ENCODE results near the gene PRM3. TPM values are rescaled to one million over a fixed set of nuclear protein-coding genes. Genes with fewer than 3 reads are reported as not detected.
"Not testable (repeated sequence)": the region's sequence is repeated elsewhere in the genome, so short reads cannot be mapped to it uniquely, and the experiment has no call there.

PRM3 gene
- total and polyA plus RNA-seq, 12 donors: not detected

- Histone ChIP-seq H3K27me3 (peaks cover 0 to under 1% (median 0%) of the 10 kb centered on the region in 7 donors), H3K27ac (no peak overlapping the region), H3K9me3 (no peaks in the 10 kb centered on the region), H3K4me3 (no peak overlapping the region), H3K36me3 (no peaks in the 10 kb centered on the region), H3K4me1 (peaks cover 0 to 20% (median 12%) of the 10 kb centered on the region in 9 donors)
- intact Hi-C loops (cut with DNase I): no loop called here
- ATAC-seq (no peak), DNase-seq (no peak)
- 91 to 99% methylated on average over 4 of the region's 4 CpGs for WGBS, 2 donors
- no peak for TF ChIP-seq CTCF (IDR thresholded peaks at IDR 0.05)
These were observed 22.2 kb upstream of the PRM3 start for GRCh38 chr16:11295672-11296071.

- Histone ChIP-seq H3K4me3 (no peak overlapping the region), H3K9me3 (no peaks in the 10 kb centered on the region), H3K27ac (no peak overlapping the region), H3K27me3 (peaks cover 0 to 4% (median 0%) of the 10 kb centered on the region in 7 donors), H3K4me1 (peaks cover 0 to 9% (median 6%) of the 10 kb centered on the region in 9 donors), H3K36me3 (no peaks in the 10 kb centered on the region)
- no peak for DNase-seq
- intact Hi-C loops (cut with DNase I): no loop called here
- ATAC-seq: no peak
- no peak for TF ChIP-seq CTCF (IDR thresholded peaks at IDR 0.05)
- WGBS, 2 donors: 85 to 88% methylated on average over 7 of the region's 7 CpGs
These were observed 18.8 kb upstream of the PRM3 start for GRCh38 chr16:11292076-11292748.

- intact Hi-C loops (cut with DNase I): no loop called here
- no peak overlapping the region for H3K4me3 ChIP-seq
- no peak for TF ChIP-seq CTCF (IDR thresholded peaks at IDR 0.05)
- DNase-seq (no peak), ATAC-seq (no peak)
- peaks cover 0 to 4% (median 0%) of the 10 kb centered on the region in 7 donors for H3K27me3 ChIP-seq
- no peaks in the 10 kb centered on the region for H3K9me3 ChIP-seq
- H3K4me1 ChIP-seq: no peaks in the 10 kb centered on the region
- 75 to 82% methylated on average over 10 of the region's 10 CpGs for WGBS, 2 donors
- H3K27ac ChIP-seq: no peak overlapping the region
- H3K36me3 ChIP-seq: no peaks in the 10 kb centered on the region
These were observed 17.8 kb upstream of the PRM3 start for GRCh38 chr16:11291091-11291703.

- TF ChIP-seq CTCF (IDR thresholded peaks at IDR 0.05): no peak
- intact Hi-C loops (cut with DNase I): no loop called here
- no peaks in the 10 kb centered on the region for H3K4me1 ChIP-seq
- no peak overlapping the region for H3K27ac ChIP-seq
- no peaks in the 10 kb centered on the region for H3K9me3 ChIP-seq
- H3K36me3 ChIP-seq: no peaks in the 10 kb centered on the region
- DNase-seq (no peak), ATAC-seq (no peak)
- peaks cover 0 to 4% (median 0%) of the 10 kb centered on the region in 7 donors for H3K27me3 ChIP-seq
- WGBS, 2 donors: 92 to 94% methylated on average over 8 of the region's 8 CpGs
- no peak overlapping the region for H3K4me3 ChIP-seq
These were observed 16.9 kb upstream of the PRM3 start for GRCh38 chr16:11290102-11290893.

GRCh38 chr16:11289696-11290095, 16.3 kb upstream of the PRM3 start:
- H3K36me3 ChIP-seq; H3K9me3 ChIP-seq; H3K27me3 ChIP-seq; ATAC-seq; H3K27ac ChIP-seq; H3K4me1 ChIP-seq; intact Hi-C loops (cut with DNase I); DNase-seq; H3K4me3 ChIP-seq: not testable (repeated sequence)
- 88 to 94% methylated on average over 4 of the region's 4 CpGs for WGBS, 2 donors

Measured in heart right ventricle (tissue), 16 donors.